Liver (tissue), 9 donors: ENCODE results near the gene RBFOX1. TPM values are rescaled to one million over a fixed set of nuclear protein-coding genes. Genes with fewer than 3 reads are reported as not detected.

Source experiments
- DNase-seq: peaks from one replicate; pipeline ENCODE4 v3.0.0-alpha.2; 2017; ENCODE audit warnings: low spot score
- H3K27ac ChIP-seq, 2 donors: one replicate each; pipeline ENCODE4 v1.7.0; 2013; ENCODE audit warnings: inconsistent platforms in 2 of 2, low read length in 2 of 2, control low read depth in 1 of 2, low read depth in 1 of 2, mild to moderate bottlenecking in 1 of 2
- H3K27me3 ChIP-seq, 4 donors: one replicate each; pipeline versions ENCODE4 v1.6.1 to v1.7.0; 2013; ENCODE audit warnings: low read length in 3 of 4, inconsistent platforms in 1 of 4, mild to moderate bottlenecking in 1 of 4, moderate library complexity in 1 of 4; ENCODE audit not compliant: control insufficient read depth in 4 of 4, insufficient read depth in 4 of 4
- H3K36me3 ChIP-seq, 4 donors: one replicate each; pipeline versions ENCODE4 v1.6.1 to v1.7.0; 2013; ENCODE audit warnings: low read length in 3 of 4, mild to moderate bottlenecking in 3 of 4, low read depth in 1 of 4, moderate library complexity in 1 of 4; ENCODE audit not compliant: control insufficient read depth in 4 of 4, insufficient read depth in 3 of 4
- H3K4me1 ChIP-seq, 4 donors: one replicate each; pipeline versions ENCODE4 v1.6.1 to v1.7.0; 2013; ENCODE audit warnings: low read length in 3 of 4, mild to moderate bottlenecking in 3 of 4, moderate library complexity in 1 of 4; ENCODE audit not compliant: control insufficient read depth in 4 of 4, insufficient read depth in 4 of 4
- H3K4me3 ChIP-seq, 3 donors: one replicate each; pipeline versions ENCODE4 v1.6.1 to v1.7.0; 2013; ENCODE audit warnings: low read length in 3 of 3, control low read depth in 1 of 3, low read depth in 1 of 3, mild to moderate bottlenecking in 1 of 3
- H3K9ac ChIP-seq, 2 donors: one replicate each; pipeline ENCODE4 v1.7.0; 2013; ENCODE audit warnings: low read length in 2 of 2, mild to moderate bottlenecking in 2 of 2, moderate library complexity in 2 of 2, control low read depth in 1 of 2, low read depth in 1 of 2
- H3K9me3 ChIP-seq, 4 donors: one replicate each; pipeline versions ENCODE4 v1.6.1 to v1.7.0; 2013; ENCODE audit warnings: low read length in 3 of 4; ENCODE audit not compliant: control insufficient read depth in 4 of 4
- ATF3 ChIP-seq: IDR thresholded peaks from 2 replicates; pipeline ENCODE4 v1.6.1; 2016; ENCODE audit warnings: antibody characterized with exemption
- CTCF ChIP-seq: fragments of 150-350 bp; IDR thresholded peaks from 2 replicates; pipeline ENCODE4 v1.5.1; 2017; ENCODE audit warnings: improper control_type of control experiment, low read depth, low read length; ENCODE audit not compliant: missing input control
- EGR1 ChIP-seq, 2 donors: IDR thresholded peaks; 2 replicates each; pipeline ENCODE4 v1.6.1; 2016 to 2018; ENCODE audit warnings: antibody characterized with exemption in 2 of 2, low read depth in 2 of 2
- FOXA1 ChIP-seq: IDR thresholded peaks from 2 replicates; pipeline ENCODE4 v1.6.1; 2016; ENCODE audit warnings: antibody characterized with exemption
- GABPA ChIP-seq, 2 donors: IDR thresholded peaks in 1 of 2; conservative IDR thresholded peaks in 1 of 2; 2 replicates each; pipeline ENCODE4 v1.6.1; 2016; ENCODE audit warnings: antibody characterized with exemption in 2 of 2, mild to moderate bottlenecking in 1 of 2, moderate library complexity in 1 of 2
- HNF4A ChIP-seq, 2 donors: conservative IDR thresholded peaks; 2 replicates each; pipeline ENCODE4 v1.6.1; 2016; ENCODE audit warnings: antibody characterized with exemption in 2 of 2, mild to moderate bottlenecking in 2 of 2
- HNF4G ChIP-seq: IDR thresholded peaks from 2 replicates; pipeline ENCODE4 v1.6.1; 2016; ENCODE audit warnings: antibody characterized with exemption
- JUND ChIP-seq, 2 donors: IDR thresholded peaks; 2 replicates each; pipeline ENCODE4 v1.6.1; 2016; ENCODE audit warnings: antibody characterized with exemption in 2 of 2
- MAX ChIP-seq: IDR thresholded peaks from 2 replicates; pipeline ENCODE4 v1.6.1; 2016; ENCODE audit warnings: antibody characterized with exemption
- NR2F2 ChIP-seq: IDR thresholded peaks from 2 replicates; pipeline ENCODE4 v1.6.1; 2016; ENCODE audit warnings: antibody characterized with exemption
- RAD21 ChIP-seq, 2 donors: IDR thresholded peaks; 2 replicates each; pipeline ENCODE4 v1.6.1; 2016; ENCODE audit warnings: antibody characterized with exemption in 2 of 2, mild to moderate bottlenecking in 2 of 2
- REST ChIP-seq: IDR thresholded peaks from 2 replicates; pipeline ENCODE4 v1.6.1; 2016; ENCODE audit warnings: antibody characterized with exemption, mild to moderate bottlenecking
- RXRA ChIP-seq, 2 donors: IDR thresholded peaks; 2 replicates each; pipeline ENCODE4 v1.6.1; 2017 to 2018; ENCODE audit warnings: antibody characterized with exemption in 2 of 2, mild to moderate bottlenecking in 1 of 2
- SP1 ChIP-seq: IDR thresholded peaks from 2 replicates; pipeline ENCODE4 v1.6.1; 2018; ENCODE audit warnings: antibody characterized with exemption, mild to moderate bottlenecking
- TAF1 ChIP-seq: conservative IDR thresholded peaks from 2 replicates; pipeline ENCODE4 v1.6.1; 2016; ENCODE audit warnings: antibody characterized with exemption, mild to moderate bottlenecking
- YY1 ChIP-seq: IDR thresholded peaks from 2 replicates; pipeline ENCODE4 v1.6.1; 2016; ENCODE audit warnings: antibody characterized with exemption, mild to moderate bottlenecking
- ZBTB33 ChIP-seq: IDR thresholded peaks from 2 replicates; pipeline ENCODE4 v1.6.1; 2016; ENCODE audit warnings: antibody characterized with exemption
- WGBS: extraction: QIAGEN DNeasy Blood & Tissue Kit; methylation state at CpG from one replicate; pipeline ENCODE4 v1.1.7; 2013; 5-methylcytosine and 5-hydroxymethylcytosine counted together
- polyA plus RNA-seq, 2 donors: library from polyadenylated mRNA; stranded (reverse) in 1 of 2; unstranded in 1 of 2; fragments of 200-250 nt in 1 of 2; fragments of >200 nt in 1 of 2; fragmentation: Nextera tagmentation in 1 of 2; extraction: Ambion mirVana in 1 of 2; gene quantifications; one replicate each; pipeline versions ENCODE4 v1.2.1 to v1.2.3, GENCODE V29; 2013 to 2015
- total RNA-seq, 2 donors: library from RNA; depleted of rRNA; stranded (reverse); fragments of >200 nt; gene quantifications; one replicate each; pipeline ENCODE4 v1.2.3, GENCODE V29; 2014
- donor health status: healthy.
- donor health status: healthy.
- donor health status: healthy.
- donor health status: healthy.
- donor health status: healthy.

RBFOX1 gene
- total and polyA plus RNA-seq, 4 donors = not detected

DNA sequence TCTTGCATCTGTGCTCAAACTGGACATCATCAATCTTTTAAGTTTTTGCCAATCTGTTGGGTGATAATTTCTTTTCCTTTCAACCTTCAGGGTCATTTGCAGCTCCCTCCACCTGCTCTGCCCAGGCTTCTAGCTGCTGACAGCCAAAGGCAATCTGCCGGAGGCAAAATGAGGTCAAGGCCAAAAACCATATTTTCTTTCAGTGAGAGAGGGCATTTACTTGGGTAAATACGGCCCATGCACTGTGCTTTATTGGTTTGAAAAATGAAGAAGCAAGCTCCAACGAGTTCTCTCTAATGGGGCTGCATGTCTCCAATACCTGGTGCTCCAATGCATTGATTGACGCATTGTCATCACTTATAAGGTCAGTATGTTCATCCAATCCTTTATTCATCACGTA, 23.1 kb downstream of the RBFOX1 start:
- no peaks in the 10 kb centered on the region for H3K4me1 ChIP-seq
- H3K27ac ChIP-seq = no peak overlapping the region
- no peak overlapping the region for H3K9ac ChIP-seq
- DNase-seq = no peak
- no peak for TF ChIP-seq TAF1
- no peak for TF ChIP-seq RXRA (IDR thresholded peaks at IDR 0.05)
- no peak for TF ChIP-seq ZBTB33
- no peak for TF ChIP-seq ATF3
- no peak for TF ChIP-seq CTCF
- TF ChIP-seq HNF4G = no peak
- TF ChIP-seq RAD21 (IDR thresholded peaks at IDR 0.05) = no peak
- TF ChIP-seq REST = no peak
- TF ChIP-seq MAX = no peak
- TF ChIP-seq GABPA (IDR thresholded peaks at IDR 0.05 in 1 of 2, conservative IDR thresholded peaks at IDR 0.05 in 1 of 2) = no peak
- no peak for TF ChIP-seq NR2F2
- no peak for TF ChIP-seq YY1
- no peak for TF ChIP-seq JUND (IDR thresholded peaks at IDR 0.05)
- TF ChIP-seq EGR1 (IDR thresholded peaks at IDR 0.05; ENCODE audit: low read depth in 2 of 2) = no peak
- no peak for TF ChIP-seq HNF4A (conservative IDR thresholded peaks at IDR 0.05)
- no peak for TF ChIP-seq SP1
- no peak for TF ChIP-seq FOXA1
- H3K4me3 ChIP-seq = no peak overlapping the region
- peaks cover 0 to 2% (median 0%) of the 10 kb centered on the region in 4 donors for H3K27me3 ChIP-seq
- 65% methylated on average over 5 of the region's 5 CpGs for WGBS
- H3K36me3 ChIP-seq = no peaks in the 10 kb centered on the region
- no peaks in the 10 kb centered on the region for H3K9me3 ChIP-seq
